ENCODE results near the gene SOWAHB.

SOWAHB gene

GRCh38 chr4:76896048-76896447 is 1.9 kb downstream of the SOWAHB start:
- H3K9me3 ChIP-seq (ENCODE audit: control insufficient read depth, insufficient read depth, low read depth, low read length) = no peaks in the 10 kb centered on the region
- H3K4me1 ChIP-seq (ENCODE audit: control insufficient read depth, insufficient read depth, low read length) = no peaks in the 10 kb centered on the region; the same call in 1 of the 2 replicates
- no peak overlapping the region for H3K27ac ChIP-seq (ENCODE audit: extremely low read depth, low read depth, low read length)
- no peaks in the 10 kb centered on the region for H3K36me3 ChIP-seq (ENCODE audit: control insufficient read depth in 2 of 2, insufficient read depth in 1 of 2, low read length in 2 of 2)
- POLR2A ChIA-PET = no interaction called here
- TF ChIP-seq ZNF398 (tag by site-specific recombination; IDR thresholded peaks at IDR 0.05) = no peak
- TF ChIP-seq ZNF391 (tag by site-specific recombination; IDR thresholded peaks at IDR 0.05; ENCODE audit: borderline replicate concordance, low read depth) = no peak
- no peak for TF ChIP-seq GLI2 (tag by site-specific recombination; IDR thresholded peaks at IDR 0.05; ENCODE audit: borderline replicate concordance, low read depth)
- no peak for TF ChIP-seq ZBTB10 (tag by site-specific recombination; IDR thresholded peaks at IDR 0.05)
- no peak for TF ChIP-seq REST (tag by site-specific recombination; IDR thresholded peaks at IDR 0.05)
- no peak for TF ChIP-seq ZNF202 (tag by site-specific recombination; IDR thresholded peaks at IDR 0.05; ENCODE audit: borderline replicate concordance)
- TF ChIP-seq ZNF843 (tag by site-specific recombination; IDR thresholded peaks at IDR 0.05) = no peak
- no peak overlapping the region for H3K4me3 ChIP-seq (ENCODE audit: low read depth, low read length)
- CTCF ChIA-PET = interaction anchor here (0.6 kb wide), 1 partner anchor 107 kb away, joined by 5 read pairs; no protein-coding TSS in a partner anchor

GRCh38 chr4:76895619-76896018 is 2.3 kb downstream of the SOWAHB start:
- no peaks in the 10 kb centered on the region for H3K36me3 ChIP-seq (ENCODE audit: control insufficient read depth in 2 of 2, insufficient read depth in 1 of 2, low read length in 2 of 2)
- no peaks in the 10 kb centered on the region for H3K9me3 ChIP-seq (ENCODE audit: control insufficient read depth, insufficient read depth, low read depth, low read length)
- ChIA-PET CTCF (no interaction called here), POLR2A (no interaction called here)
- no peak overlapping the region for H3K4me3 ChIP-seq (ENCODE audit: low read depth, low read length)
- no peaks in the 10 kb centered on the region; the same call in 1 of the 2 replicates for H3K4me1 ChIP-seq (ENCODE audit: control insufficient read depth, insufficient read depth, low read length)
- H3K27ac ChIP-seq (ENCODE audit: extremely low read depth, low read depth, low read length) = no peak overlapping the region
- TF ChIP-seq ZNF354C (tag by site-specific recombination; IDR thresholded peaks at IDR 0.05; ENCODE audit: borderline replicate concordance, low read depth) (no peak), PRDM1 (tag by site-specific recombination; IDR thresholded peaks at IDR 0.05) (no peak), ZNF626 (tag by site-specific recombination; IDR thresholded peaks at IDR 0.05) (no peak), ZNF221 (tag by site-specific recombination; IDR thresholded peaks at IDR 0.05; ENCODE audit: borderline replicate concordance) (no peak), ZFP37 (tag by site-specific recombination; IDR thresholded peaks at IDR 0.05) (no peak), HIC1 (tag by site-specific recombination; IDR thresholded peaks at IDR 0.05) (no peak), ZNF560 (tag by site-specific recombination; IDR thresholded peaks at IDR 0.05; ENCODE audit: borderline replicate concordance) (no peak), ZNF645 (tag by site-specific recombination; IDR thresholded peaks at IDR 0.05) (no peak), ZFP69B (tag by site-specific recombination; IDR thresholded peaks at IDR 0.05) (no peak), ZNF488 (tag by site-specific recombination; IDR thresholded peaks at IDR 0.05) (no peak), ZSCAN5A (tag by site-specific recombination; IDR thresholded peaks at IDR 0.05) (no peak), ZNF274 (IDR thresholded peaks at IDR 0.05; ENCODE audit: low read length) (no peak), ZNF274 (tag by site-specific recombination; IDR thresholded peaks at IDR 0.05; ENCODE audit: borderline replicate concordance) (no peak)

Data from HEK293 (cell line).